ENCODE data around the gene ADAMTSL4. TPM values are rescaled to one million over a fixed set of nuclear protein-coding genes. Genes with fewer than 3 reads are reported as not detected.

ADAMTSL4 gene
- total and polyA plus RNA-seq, 4 donors = 23.2 to 104 (median 48.0) TPM

- no peaks in the 10 kb centered on the region for H3K27me3 ChIP-seq (ENCODE audit: control insufficient read depth in 3 of 3, insufficient read depth in 3 of 3, low read length in 2 of 3)
- peaks cover 0 to 24% (median 5%) of the 10 kb centered on the region in 4 donors for H3K36me3 ChIP-seq (ENCODE audit: control insufficient read depth in 4 of 4, insufficient read depth in 4 of 4, low read length in 4 of 4)
- ATAC-seq (ENCODE audit: insufficient read depth, low FRiP score) (no peak), DNase-seq (no peak)
- H3K9ac ChIP-seq (ENCODE audit: insufficient read depth in 1 of 2, low read length in 2 of 2) = no peak overlapping the region
- no peak for TF ChIP-seq CTCF (IDR thresholded peaks at IDR 0.05; ENCODE audit: control extremely low read depth, extremely low read depth)
- WGBS, 2 donors = 90 to 93% methylated on average over 23 of the region's 23 CpGs
- no peak overlapping the region for H3K4me3 ChIP-seq
- H3K9me3 ChIP-seq (ENCODE audit: control insufficient read depth in 4 of 4, insufficient read depth in 3 of 4, low read length in 3 of 4) = no peaks in the 10 kb centered on the region
- H3K4me1 ChIP-seq (ENCODE audit: control insufficient read depth in 5 of 5, insufficient read depth in 5 of 5, low read length in 5 of 5) = peaks cover 0 to 38% (median 7%) of the 10 kb centered on the region in 5 donors
- peak overlapping the region in 1 of 2 donors; percentile 8 for H3K27ac ChIP-seq (ENCODE audit: low read depth in 1 of 2, low read length in 1 of 2)
Observed at GRCh38 chr1:150553392-150554085, 4.3 kb downstream of the ADAMTSL4 start.

GRCh38 chr1:150554086-150554452 is 4.9 kb downstream of the ADAMTSL4 start:
- no peak for TF ChIP-seq CTCF (IDR thresholded peaks at IDR 0.05; ENCODE audit: control extremely low read depth, extremely low read depth)
- peaks cover under 1 to 38% (median 7%) of the 10 kb centered on the region in 5 donors for H3K4me1 ChIP-seq (ENCODE audit: control insufficient read depth in 5 of 5, insufficient read depth in 5 of 5, low read length in 5 of 5)
- WGBS, 2 donors = 92 to 96% methylated on average over 8 of the region's 8 CpGs
- DNase-seq = no peak
- H3K9me3 ChIP-seq (ENCODE audit: control insufficient read depth in 4 of 4, insufficient read depth in 3 of 4, low read length in 3 of 4) = no peaks in the 10 kb centered on the region
- no peaks in the 10 kb centered on the region for H3K27me3 ChIP-seq (ENCODE audit: control insufficient read depth in 3 of 3, insufficient read depth in 3 of 3, low read length in 2 of 3)
- H3K36me3 ChIP-seq (ENCODE audit: control insufficient read depth in 4 of 4, insufficient read depth in 4 of 4, low read length in 4 of 4) = peaks cover 0 to 24% (median 5%) of the 10 kb centered on the region in 4 donors
- H3K27ac ChIP-seq (ENCODE audit: low read depth in 1 of 2, low read length in 1 of 2) = no peak overlapping the region
- no peak overlapping the region for H3K4me3 ChIP-seq
- H3K9ac ChIP-seq (ENCODE audit: insufficient read depth in 1 of 2, low read length in 2 of 2) = no peak overlapping the region
- no peak for ATAC-seq (ENCODE audit: insufficient read depth, low FRiP score)

DNA sequence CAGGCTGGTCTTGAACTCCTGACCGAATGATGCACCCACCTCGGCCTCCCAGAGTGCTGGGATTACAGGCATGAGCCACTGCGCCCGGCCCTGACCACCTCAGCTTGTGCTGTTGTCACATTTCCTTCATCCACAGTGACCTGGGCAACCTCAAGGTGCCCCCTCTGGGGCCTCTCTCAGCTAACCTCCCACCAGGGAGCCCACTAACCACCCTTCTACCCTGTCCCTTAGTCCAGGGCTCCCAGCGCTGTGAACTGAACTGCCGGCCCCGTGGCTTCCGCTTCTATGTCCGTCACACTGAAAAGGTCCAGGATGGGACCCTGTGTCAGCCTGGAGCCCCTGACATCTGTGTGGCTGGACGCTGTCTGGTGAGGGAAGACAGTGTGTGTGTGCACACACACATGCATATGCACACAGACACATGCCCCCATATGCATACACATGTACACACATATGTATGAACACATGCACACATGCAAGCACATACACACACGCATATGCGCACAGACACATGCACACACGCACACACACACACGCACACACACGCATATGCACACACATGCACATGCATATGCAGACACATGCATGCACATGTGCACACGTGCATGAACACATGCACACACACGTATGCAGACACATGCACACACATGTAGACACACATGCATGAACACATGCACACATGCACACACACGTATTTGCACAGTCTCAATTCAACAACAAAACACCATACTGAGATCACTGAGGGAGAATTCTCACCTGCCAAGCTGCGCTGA is 6.2 kb downstream of the ADAMTSL4 start:
- peaks cover 5 to 36% (median 10%) of the 10 kb centered on the region in 5 donors for H3K4me1 ChIP-seq (ENCODE audit: control insufficient read depth in 5 of 5, insufficient read depth in 5 of 5, low read length in 5 of 5)
- DNase-seq (no peak), ATAC-seq (ENCODE audit: insufficient read depth, low FRiP score) (no peak)
- no peak overlapping the region for H3K27ac ChIP-seq (ENCODE audit: low read depth in 1 of 2, low read length in 1 of 2)
- WGBS, 2 donors = 90 to 91% methylated on average over 19 of the region's 19 CpGs
- H3K9ac ChIP-seq (ENCODE audit: insufficient read depth in 1 of 2, low read length in 2 of 2) = no peak overlapping the region
- no peaks in the 10 kb centered on the region for H3K27me3 ChIP-seq (ENCODE audit: control insufficient read depth in 3 of 3, insufficient read depth in 3 of 3, low read length in 2 of 3)
- H3K9me3 ChIP-seq (ENCODE audit: control insufficient read depth in 4 of 4, insufficient read depth in 3 of 4, low read length in 3 of 4) = no peaks in the 10 kb centered on the region
- no peak overlapping the region for H3K4me3 ChIP-seq
- H3K36me3 ChIP-seq (ENCODE audit: control insufficient read depth in 4 of 4, insufficient read depth in 4 of 4, low read length in 4 of 4) = peaks cover 0 to 24% (median 7%) of the 10 kb centered on the region in 4 donors
- no peak for TF ChIP-seq CTCF (IDR thresholded peaks at IDR 0.05; ENCODE audit: control extremely low read depth, extremely low read depth)
